Stimulated activated CD4-positive, alpha-beta T cell treated with anti-CD3 and anti-CD28 coated beads, Interleukin-15, amount 100 ng/mL, for 24 hours (primary cell): ENCODE results near the gene PTPRD.
"Not testable (repeated sequence)": the region's sequence is repeated elsewhere in the genome, so short reads cannot be mapped to it uniquely, and the experiment has no call there.

ENCODE experiments used
- DNase-seq: peaks from one replicate; pipeline ENCODE4 v3.0.0-alpha.2; 2020

The PTPRD gene

GRCh38 chr9:8946461-8946860 lies 1666.3 kb downstream of the PTPRD start:
- no peak for DNase-seq

- DNase-seq, result no peak
These were observed 1669.4 kb downstream of the PTPRD start for GRCh38 chr9:8943392-8943791.

- DNase-seq, result no peak
These were observed 1672.2 kb downstream of the PTPRD start for GRCh38 chr9:8940650-8941049.

GRCh38 chr9:8926461-8926860 lies 1686.3 kb downstream of the PTPRD start:
- no peak for DNase-seq

- no peak for DNase-seq
These were observed 1688.2 kb downstream of the PTPRD start for GRCh38 chr9:8924562-8924961.

GRCh38 chr9:8920478-8921183 lies 1692.2 kb downstream of the PTPRD start:
- not testable (repeated sequence) for DNase-seq

- DNase-seq, result no peak
These were observed 1694.7 kb downstream of the PTPRD start for GRCh38 chr9:8917956-8918739.

- DNase-seq, result no peak
These were observed 1696.0 kb downstream of the PTPRD start for GRCh38 chr9:8916771-8917170.

GRCh38 chr9:8907868-8908267 lies 1704.9 kb downstream of the PTPRD start:
- DNase-seq, result no peak

- no peak for DNase-seq
These were observed 1707.1 kb downstream of the PTPRD start for GRCh38 chr9:8905731-8906130.

GRCh38 chr9:8904771-8905515 lies 1707.9 kb downstream of the PTPRD start:
- no peak for DNase-seq

- DNase-seq, result no peak
These were observed 1709.7 kb downstream of the PTPRD start for GRCh38 chr9:8903077-8903476.

- DNase-seq, result no peak
These were observed 1711.7 kb downstream of the PTPRD start for GRCh38 chr9:8901146-8901545.

- no peak for DNase-seq
These were observed 1713.3 kb downstream of the PTPRD start for GRCh38 chr9:8899511-8899910.

- no peak for DNase-seq
These were observed 1717.0 kb downstream of the PTPRD start for GRCh38 chr9:8895861-8896224.

- no peak for DNase-seq
These were observed 1717.5 kb downstream of the PTPRD start for GRCh38 chr9:8895106-8895860.

GRCh38 chr9:8890695-8891094 lies 1722.1 kb downstream of the PTPRD start:
- no peak for DNase-seq

- DNase-seq, result no peak
These were observed 1723.7 kb downstream of the PTPRD start for GRCh38 chr9:8889100-8889499.

GRCh38 chr9:8888591-8888990 lies 1724.2 kb downstream of the PTPRD start:
- DNase-seq, result no peak

- no peak for DNase-seq
These were observed 1725.4 kb downstream of the PTPRD start for GRCh38 chr9:8887369-8887768.

- DNase-seq, result no peak
These were observed 1729.5 kb downstream of the PTPRD start for GRCh38 chr9:8883321-8883720.

GRCh38 chr9:8880060-8880459 lies 1732.7 kb downstream of the PTPRD start:
- no peak for DNase-seq

GRCh38 chr9:8879284-8879683 lies 1733.5 kb downstream of the PTPRD start:
- DNase-seq, result no peak
